HEK293 (cell line): ENCODE measurements around the gene THRA.
A peak's percentile ranks its signal among the peaks of the same experiment; 100 is the strongest.

ENCODE experiments used
- CTCF ChIA-PET: fragments of 350-600 bp; formaldehyde crosslinking; extraction: SDS; loops from one replicate; lab custom pipeline; 2021; ENCODE audit warnings: antibody characterized with exemption; lab: Yijun Ruan, JAX
- POLR2A ChIA-PET: fragments of 300-600 bp; formaldehyde crosslinking; extraction: SDS; loops from one replicate; lab custom pipeline; 2020; ENCODE audit warnings: antibody characterized with exemption, inconsistent platforms; lab: Yijun Ruan, JAX
- H3K27ac ChIP-seq: fragments of 200-500 bp; sonication (Bioruptor generic); 2 replicates; pipeline ENCODE4 v1.5.1; 2014; ENCODE audit warnings: low read depth, low read length, control low read depth, inconsistent platforms; ENCODE audit errors: extremely low read depth
- H3K36me3 ChIP-seq, 2 experiments: fragments of 200-500 bp in 1 of 2; sonication (Bioruptor generic) in 1 of 2; 1 replicate in 1 of 2; 2 replicates in 1 of 2; pipeline ENCODE4 v1.5.1; 2014 to 2017; ENCODE audit warnings: inconsistent platforms in 2 of 2, low read length in 2 of 2; ENCODE audit not compliant: control insufficient read depth in 2 of 2, insufficient read depth in 1 of 2
- H3K4me1 ChIP-seq: fragments of 200-500 bp; sonication (Bioruptor generic); 2 replicates; pipeline ENCODE4 v1.5.1; 2014; ENCODE audit warnings: mild to moderate bottlenecking, low read length, inconsistent platforms; ENCODE audit not compliant: control insufficient read depth, insufficient read depth
- H3K4me3 ChIP-seq: 2 replicates; pipeline ENCODE4 v1.5.1; 2011; ENCODE audit warnings: low read depth, mild to moderate bottlenecking, control low read depth, low read length, moderate library complexity
- H3K9me3 ChIP-seq: fragments of 200-500 bp; sonication (Bioruptor generic); 2 replicates; pipeline ENCODE4 v1.5.1; 2014; ENCODE audit warnings: low read depth, low read length, inconsistent platforms; ENCODE audit not compliant: control insufficient read depth, insufficient read depth
- GLI4 ChIP-seq: fragments of 450-650 bp; formaldehyde crosslinking; IDR thresholded peaks from 2 replicates; pipeline ENCODE4 v1.5.1; 2016; ENCODE audit warnings: missing biosample characterization, missing genetic modification characterization
- HOXC10 ChIP-seq: sonication (generic); formaldehyde crosslinking; IDR thresholded peaks from 2 replicates; pipeline ENCODE4 v1.8.1; 2023; ENCODE audit warnings: mild to moderate bottlenecking, missing genetic modification reagents
- INSM2 ChIP-seq: fragments of 450-650 bp; formaldehyde crosslinking; IDR thresholded peaks from 2 replicates; pipeline ENCODE4 v1.5.1; 2016; ENCODE audit warnings: missing biosample characterization, missing genetic modification characterization
- KLF16 ChIP-seq: fragments of 450-650 bp; formaldehyde crosslinking; IDR thresholded peaks from 2 replicates; pipeline ENCODE4 v1.5.1; 2017; ENCODE audit warnings: missing biosample characterization, missing genetic modification characterization
- OSR2 ChIP-seq: fragments of 450-650 bp; formaldehyde crosslinking; IDR thresholded peaks from 2 replicates; pipeline ENCODE4 v1.5.1; 2016; ENCODE audit warnings: missing biosample characterization, missing genetic modification characterization
- PRDM2 ChIP-seq: fragments of 450-650 bp; formaldehyde crosslinking; IDR thresholded peaks from 2 replicates; pipeline ENCODE4 v1.5.1; 2016; ENCODE audit warnings: missing biosample characterization, missing genetic modification characterization, borderline replicate concordance
- REPIN1 ChIP-seq: fragments of 450-650 bp; formaldehyde crosslinking; IDR thresholded peaks from 2 replicates; pipeline ENCODE4 v1.5.1; 2017; ENCODE audit warnings: missing biosample characterization, missing genetic modification characterization, low read depth
- WT1 ChIP-seq: fragments of 450-650 bp; formaldehyde crosslinking; IDR thresholded peaks from 2 replicates; pipeline ENCODE4 v1.5.1; 2016; ENCODE audit warnings: missing biosample characterization, missing genetic modification characterization
- ZBTB1 ChIP-seq: fragments of 450-650 bp; formaldehyde crosslinking; IDR thresholded peaks from 2 replicates; pipeline ENCODE4 v1.5.1; 2016; ENCODE audit warnings: missing biosample characterization, missing genetic modification characterization
- ZBTB8A ChIP-seq: fragments of 450-650 bp; formaldehyde crosslinking; IDR thresholded peaks from 2 replicates; pipeline ENCODE4 v1.5.1; 2016; ENCODE audit warnings: missing biosample characterization, missing genetic modification characterization
- ZFP37 ChIP-seq: fragments of 450-650 bp; formaldehyde crosslinking; IDR thresholded peaks from 2 replicates; pipeline ENCODE4 v1.5.1; 2016; ENCODE audit warnings: missing biosample characterization, missing genetic modification characterization
- ZNF138 ChIP-seq: fragments of 450-650 bp; formaldehyde crosslinking; IDR thresholded peaks from 2 replicates; pipeline ENCODE4 v1.5.1; 2016; ENCODE audit warnings: missing biosample characterization, missing genetic modification characterization, borderline replicate concordance
- ZNF155 ChIP-seq: fragments of 450-650 bp; formaldehyde crosslinking; IDR thresholded peaks from 2 replicates; pipeline ENCODE4 v1.5.1; 2016; ENCODE audit warnings: missing biosample characterization, missing genetic modification characterization
- ZNF16 ChIP-seq: fragments of 450-650 bp; formaldehyde crosslinking; IDR thresholded peaks from 2 replicates; pipeline ENCODE4 v1.5.1; 2016; ENCODE audit warnings: low read depth, missing biosample characterization, missing genetic modification characterization
- ZNF223 ChIP-seq: fragments of 450-650 bp; formaldehyde crosslinking; IDR thresholded peaks from 2 replicates; pipeline ENCODE4 v1.5.1; 2016; ENCODE audit warnings: missing biosample characterization, missing genetic modification characterization
- ZNF24 ChIP-seq: fragments of 450-650 bp; formaldehyde crosslinking; IDR thresholded peaks from 2 replicates; pipeline ENCODE4 v1.5.1; 2016; ENCODE audit warnings: missing biosample characterization, missing genetic modification characterization
- ZNF26 ChIP-seq: fragments of 450-650 bp; formaldehyde crosslinking; IDR thresholded peaks from 2 replicates; pipeline ENCODE4 v1.5.1; 2016; ENCODE audit warnings: missing biosample characterization, missing genetic modification characterization
- ZNF302 ChIP-seq: fragments of 450-650 bp; formaldehyde crosslinking; IDR thresholded peaks from 2 replicates; pipeline ENCODE4 v1.5.1; 2016; ENCODE audit warnings: missing biosample characterization, missing genetic modification characterization, low read depth
- ZNF37A ChIP-seq: fragments of 450-650 bp; IDR thresholded peaks from 2 replicates; pipeline ENCODE4 v1.5.1; 2018; ENCODE audit warnings: missing biosample characterization, missing genetic modification characterization
- ZNF391 ChIP-seq: fragments of 450-650 bp; formaldehyde crosslinking; IDR thresholded peaks from 2 replicates; pipeline ENCODE4 v1.5.1; 2016; ENCODE audit warnings: low read depth, missing biosample characterization, missing genetic modification characterization, borderline replicate concordance
- ZNF433 ChIP-seq: fragments of 450-650 bp; formaldehyde crosslinking; IDR thresholded peaks from 2 replicates; pipeline ENCODE4 v1.5.1; 2016; ENCODE audit warnings: missing biosample characterization, missing genetic modification characterization, low read depth
- ZNF510 ChIP-seq: fragments of 450-650 bp; formaldehyde crosslinking; IDR thresholded peaks from 2 replicates; pipeline ENCODE4 v1.5.1; 2018; ENCODE audit warnings: mild to moderate bottlenecking, missing genetic modification characterization, missing biosample characterization; ENCODE audit not compliant: insufficient replicate concordance
- ZNF514 ChIP-seq: fragments of 450-650 bp; formaldehyde crosslinking; IDR thresholded peaks from 2 replicates; pipeline ENCODE4 v1.5.1; 2016; ENCODE audit warnings: missing biosample characterization, missing genetic modification characterization
- ZNF555 ChIP-seq: fragments of 450-650 bp; formaldehyde crosslinking; conservative IDR thresholded peaks from 2 replicates; pipeline ENCODE4 v1.5.1; 2017; ENCODE audit warnings: missing biosample characterization, mild to moderate bottlenecking, missing genetic modification characterization, inconsistent platforms
- ZNF629 ChIP-seq: fragments of 450-650 bp; formaldehyde crosslinking; IDR thresholded peaks from 2 replicates; pipeline ENCODE4 v1.5.1; 2017; ENCODE audit warnings: missing biosample characterization, missing genetic modification characterization
- ZSCAN18 ChIP-seq: fragments of 450-650 bp; formaldehyde crosslinking; IDR thresholded peaks from 2 replicates; pipeline ENCODE4 v1.5.1; 2016; ENCODE audit warnings: missing biosample characterization, missing genetic modification characterization
- ZXDB ChIP-seq: fragments of 450-650 bp; formaldehyde crosslinking; IDR thresholded peaks from 2 replicates; pipeline ENCODE4 v1.5.1; 2016; ENCODE audit warnings: missing biosample characterization, missing genetic modification characterization

The THRA gene

GRCh38 chr17:40074871-40075200, 12.1 kb downstream of the THRA start (continued):
- TF ChIP-seq PRDM2 (tag by site-specific recombination) (no peak), ZNF555 (tag by site-specific recombination) (no peak), ZNF155 (tag by site-specific recombination) (no peak), ZNF37A (tag by site-specific recombination) (no peak), ZNF433 (tag by site-specific recombination) (no peak)

GRCh38 chr17:40075201-40075941, 12.6 kb downstream of the THRA start:
- Histone ChIP-seq H3K9me3 (no peaks in the 10 kb centered on the region), H3K4me1 (peaks cover 22% of the 10 kb centered on the region), H3K4me3 (no peak overlapping the region), H3K36me3 (peaks cover 0 to 35% of the 10 kb centered on the region in 2 experiments; a peak in 2 of 3 replicates), H3K27ac (no peak overlapping the region)
- CTCF ChIA-PET = interaction anchor here (0.5 to 10.2 kb wide), 41 partner anchors 10 to 780 kb away, joined by 3 to 166 read pairs (median 5); partner anchors contain the start of genes CSF3, MED24, NR1D1 and THRA
- POLR2A ChIA-PET = interaction anchor here (0.5 to 2.8 kb wide), 13 partner anchors 10 to 1649 kb away, joined by 3 to 15 read pairs (median 5); partner anchors contain the start of genes CASC3, MED24 and NR1D1
- TF ChIP-seq ZNF391 (tag by site-specific recombination) (no peak), INSM2 (no peak), ZNF223 (tag by site-specific recombination) (no peak), ZNF302 (tag by site-specific recombination) (no peak), ZNF16 (tag by site-specific recombination) (no peak), HOXC10 (CRISPR knock-in tag) (no peak), ZSCAN18 (tag by site-specific recombination) (no peak), ZFP37 (tag by site-specific recombination) (no peak), ZNF138 (tag by site-specific recombination) (no peak), WT1 (no peak), KLF16 (tag by site-specific recombination) (peak; percentile 40; the same call in 1 of the 2 replicates), OSR2 (tag by site-specific recombination) (no peak), ZNF24 (no peak), ZXDB (no peak), ZBTB8A (tag by site-specific recombination) (no peak), ZNF26 (tag by site-specific recombination) (no peak), ZNF510 (tag by site-specific recombination) (no peak), ZBTB1 (tag by site-specific recombination) (no peak), ZNF629 (tag by site-specific recombination) (no peak), GLI4 (tag by site-specific recombination) (no peak), ZNF514 (tag by site-specific recombination) (no peak), REPIN1 (tag by site-specific recombination) (no peak)
